Smooth muscle cell (in vitro differentiated cells): ENCODE measurements around the gene UVSSA. TPM values are rescaled to one million over a fixed set of nuclear protein-coding genes. Genes with fewer than 3 reads are reported as not detected.

Experiments used
- DNase-seq: peaks from one replicate; lab custom pipeline; 2025; ENCODE audit not compliant: unreplicated experiment; lab: John Stamatoyannopoulos, UW
- H2AFZ ChIP-seq: fragments of 200-600 bp; sonication (generic); 2 replicates; pipeline ENCODE4 v1.6.0; 2016; ENCODE audit warnings: antibody characterized with exemption, low read depth, mild to moderate bottlenecking
- H3F3A ChIP-seq: fragments of 200-600 bp; sonication (generic); 2 replicates; pipeline ENCODE4 v1.6.0; 2017; ENCODE audit warnings: antibody characterized with exemption, low read depth
- H3K27ac ChIP-seq: fragments of 200-600 bp; sonication (generic); 2 replicates; pipeline ENCODE4 v1.5.1; 2016; ENCODE audit warnings: low read depth, mild to moderate bottlenecking
- H3K27me3 ChIP-seq: fragments of 200-600 bp; sonication (generic); 2 replicates; pipeline ENCODE4 v1.6.1; 2016; ENCODE audit warnings: low read depth, mild to moderate bottlenecking
- H3K36me3 ChIP-seq: fragments of 200-600 bp; sonication (generic); 2 replicates; pipeline ENCODE4 v1.5.1; 2016; ENCODE audit warnings: low read depth
- H3K4me1 ChIP-seq: fragments of 200-600 bp; sonication (generic); 2 replicates; pipeline ENCODE4 v1.5.1; 2016; ENCODE audit warnings: low read depth
- H3K4me2 ChIP-seq: fragments of 200-600 bp; sonication (generic); 2 replicates; pipeline ENCODE4 v1.6.0; 2016; ENCODE audit warnings: mild to moderate bottlenecking
- H3K4me3 ChIP-seq: fragments of 200-600 bp; sonication (generic); 2 replicates; pipeline ENCODE4 v1.5.1; 2016; ENCODE audit warnings: mild to moderate bottlenecking
- H3K79me2 ChIP-seq: fragments of 200-600 bp; sonication (generic); 2 replicates; pipeline ENCODE4 v1.6.0; 2016; ENCODE audit warnings: low read depth, mild to moderate bottlenecking
- H3K9ac ChIP-seq: fragments of 200-600 bp; sonication (generic); 2 replicates; pipeline ENCODE4 v1.6.0; 2016; ENCODE audit warnings: low read depth
- H3K9me3 ChIP-seq: fragments of 200-600 bp; sonication (generic); replicated peaks from 2 replicates; pipeline ENCODE4 v1.5.1; 2016; ENCODE audit warnings: low read depth
- H4K20me1 ChIP-seq: fragments of 200-600 bp; sonication (generic); 2 replicates; pipeline ENCODE4 v1.6.0; 2016; ENCODE audit warnings: low read depth
- CTCF ChIP-seq: fragments of 200-600 bp; sonication (generic); IDR thresholded peaks from 2 replicates; pipeline ENCODE4 v1.5.1; 2017; ENCODE audit warnings: borderline replicate concordance, mild to moderate bottlenecking, antibody characterized with exemption; ENCODE audit not compliant: insufficient read depth, poor library complexity, severe bottlenecking
- WGBS: methylation state at CpG from one replicate; pipeline ENCODE4 v1.1.7; 2016; ENCODE audit warnings: low lambda C conversion rate; 5-methylcytosine and 5-hydroxymethylcytosine counted together
- polyA plus RNA-seq: library from polyadenylated mRNA; unstranded; fragments of >200 nt; fragmentation: Nextera tagmentation; extraction: Ambion mirVana; gene quantifications from 2 replicates; pipeline ENCODE4 v1.2.1, GENCODE V29; 2016
- total RNA-seq: library from RNA; depleted of rRNA; stranded (reverse); fragments of >200 nt; gene quantifications from 2 replicates; pipeline ENCODE4 v1.2.3, GENCODE V29; 2014

UVSSA gene
- total and polyA plus RNA-seq, 2 experiments from 2014 or later, result 9.0 to 13.0 TPM

GRCh38 chr4:1352567-1352900 is 5.5 kb downstream of the UVSSA start:
- 90% methylated on average over 12 of the region's 12 CpGs for WGBS

GRCh38 chr4:1353186-1354055 is 6.4 kb downstream of the UVSSA start:
- TF ChIP-seq CTCF, result no peak
- WGBS, result 98% methylated on average over 29 of the region's 30 CpGs
- no peak overlapping the region for H3K9ac ChIP-seq

More at GRCh38 chr4:1352567-1352900, 5.5 kb downstream of the UVSSA start:
- H3K27ac ChIP-seq, result no peak overlapping the region
- peaks cover 8% of the 10 kb centered on the region for H3K4me1 ChIP-seq
- H4K20me1 ChIP-seq, result peaks cover 11% of the 10 kb centered on the region
- no peak for DNase-seq
- H3K4me2 ChIP-seq, result no peak overlapping the region
- no peak for TF ChIP-seq CTCF
- H3K79me2 ChIP-seq, result peaks cover 18% of the 10 kb centered on the region
- H3K9ac ChIP-seq, result no peak overlapping the region
- no peaks in the 10 kb centered on the region for H3K9me3 ChIP-seq
- H3K4me3 ChIP-seq, result no peak overlapping the region
- H3K36me3 ChIP-seq, result no peaks in the 10 kb centered on the region
- no peaks in the 10 kb centered on the region for H3K27me3 ChIP-seq
- no peak overlapping the region for H2AFZ ChIP-seq
- H3F3A ChIP-seq, result no peaks in the 10 kb centered on the region

GRCh38 chr4:1354136-1354982 is 7.4 kb downstream of the UVSSA start:
- Histone ChIP-seq H3K9ac (no peak overlapping the region), H3F3A (no peaks in the 10 kb centered on the region), H3K27ac (no peak overlapping the region), H3K4me3 (no peak overlapping the region), H4K20me1 (peaks cover 11% of the 10 kb centered on the region), H2AFZ (no peak overlapping the region), H3K79me2 (peaks cover 5% of the 10 kb centered on the region), H3K9me3 (no peaks in the 10 kb centered on the region), H3K36me3 (no peaks in the 10 kb centered on the region), H3K4me1 (no peaks in the 10 kb centered on the region), H3K27me3 (no peaks in the 10 kb centered on the region), H3K4me2 (no peak overlapping the region)
- WGBS, result 92% methylated on average over 27 of the region's 36 CpGs
- DNase-seq, result no peak
- TF ChIP-seq CTCF, result no peak

More at GRCh38 chr4:1353186-1354055, 6.4 kb downstream of the UVSSA start:
- Histone ChIP-seq H3K36me3 (no peaks in the 10 kb centered on the region), H3F3A (no peaks in the 10 kb centered on the region), H3K4me2 (no peak overlapping the region), H3K27me3 (no peaks in the 10 kb centered on the region), H3K9me3 (no peaks in the 10 kb centered on the region), H3K27ac (no peak overlapping the region), H3K4me1 (no peaks in the 10 kb centered on the region), H3K4me3 (no peak overlapping the region), H2AFZ (no peak overlapping the region), H4K20me1 (peaks cover 11% of the 10 kb centered on the region), H3K79me2 (peaks cover 13% of the 10 kb centered on the region)
- no peak for DNase-seq
